ENCODE data around the gene ILKAP. TPM values are rescaled to one million over a fixed set of nuclear protein-coding genes. Genes with fewer than 3 reads are reported as not detected.

Gene ILKAP
- total RNA-seq, 1 donor from 2014 or later: 43.4 TPM

- ATAC-seq (no peak), DNase-seq (no peak)
- H3K4me1 ChIP-seq: no peaks in the 10 kb centered on the region
- no peak overlapping the region for H3K27ac ChIP-seq
- TF ChIP-seq CTCF (IDR thresholded peaks at IDR 0.05): no peak
- no peaks in the 10 kb centered on the region for H3K27me3 ChIP-seq (ENCODE audit: low read depth)
- H3K4me3 ChIP-seq: no peak overlapping the region
- no peaks in the 10 kb centered on the region for H3K9me3 ChIP-seq
- peaks cover 97% of the 10 kb centered on the region for H3K36me3 ChIP-seq
- intact Hi-C loops (cut with DNase I): no loop called here
These were observed 22.9 kb downstream of the ILKAP start for GRCh38 chr2:238180554-238180953.

- Histone ChIP-seq H3K36me3 (peaks cover 96% of the 10 kb centered on the region), H3K27ac (no peak overlapping the region), H3K27me3 (ENCODE audit: low read depth) (no peaks in the 10 kb centered on the region), H3K4me3 (no peak overlapping the region), H3K4me1 (no peaks in the 10 kb centered on the region), H3K9me3 (no peaks in the 10 kb centered on the region)
- no peak for TF ChIP-seq CTCF (IDR thresholded peaks at IDR 0.05)
- DNase-seq: no peak
- intact Hi-C loops (cut with DNase I): no loop called here
- ATAC-seq: no peak
These were observed 26.9 kb downstream of the ILKAP start for GRCh38 chr2:238176613-238177012.

- ATAC-seq (peak in 1 of 2 donors; percentile 38), DNase-seq (no peak)
- TF ChIP-seq CTCF (IDR thresholded peaks at IDR 0.05): no peak
- Histone ChIP-seq H3K27me3 (ENCODE audit: low read depth) (no peaks in the 10 kb centered on the region), H3K9me3 (no peaks in the 10 kb centered on the region), H3K36me3 (peaks cover 94% of the 10 kb centered on the region), H3K4me1 (peaks cover 12% of the 10 kb centered on the region), H3K4me3 (no peak overlapping the region), H3K27ac (no peak overlapping the region)
- intact Hi-C loops (cut with DNase I): no loop called here
These were observed 28.8 kb downstream of the ILKAP start for GRCh38 chr2:238174701-238175100.

- no peak for TF ChIP-seq CTCF (IDR thresholded peaks at IDR 0.05)
These were observed 29.2 kb downstream of the ILKAP start for GRCh38 chr2:238174291-238174690.

GRCh38 chr2:238173692-238174091, 29.8 kb downstream of the ILKAP start:
- DNase-seq (no peak), ATAC-seq (no peak)
- Histone ChIP-seq H3K27me3 (ENCODE audit: low read depth) (no peaks in the 10 kb centered on the region), H3K27ac (no peak overlapping the region), H3K4me1 (peaks cover 21% of the 10 kb centered on the region), H3K36me3 (peaks cover 94% of the 10 kb centered on the region), H3K4me3 (no peak overlapping the region), H3K9me3 (no peaks in the 10 kb centered on the region)
- intact Hi-C loops (cut with DNase I): no loop called here
- TF ChIP-seq CTCF (IDR thresholded peaks at IDR 0.05): no peak

More at GRCh38 chr2:238174291-238174690, 29.2 kb downstream of the ILKAP start:
- Histone ChIP-seq H3K4me3 (no peak overlapping the region), H3K36me3 (peaks cover 94% of the 10 kb centered on the region), H3K9me3 (no peaks in the 10 kb centered on the region), H3K27me3 (ENCODE audit: low read depth) (no peaks in the 10 kb centered on the region), H3K27ac (no peak overlapping the region), H3K4me1 (peaks cover 16% of the 10 kb centered on the region)
- intact Hi-C loops (cut with DNase I): no loop called here
- ATAC-seq (no peak), DNase-seq (no peak)

GRCh38 chr2:238172439-238172838, 31.1 kb downstream of the ILKAP start:
- DNase-seq (no peak), ATAC-seq (no peak)
- Histone ChIP-seq H3K27ac (no peak overlapping the region), H3K36me3 (peaks cover 91% of the 10 kb centered on the region), H3K4me1 (peaks cover 21% of the 10 kb centered on the region), H3K9me3 (no peaks in the 10 kb centered on the region), H3K27me3 (ENCODE audit: low read depth) (no peaks in the 10 kb centered on the region), H3K4me3 (no peak overlapping the region)
- TF ChIP-seq CTCF (IDR thresholded peaks at IDR 0.05): no peak
- intact Hi-C loops (cut with DNase I): no loop called here

All from lower lobe of right lung (tissue), 2 donors.